KBM-7 (cell line): ENCODE data around the gene SLC27A1.
A peak's percentile ranks its signal among the peaks of the same experiment; 100 is the strongest.
"Not testable (repeated sequence)": the region's sequence is repeated elsewhere in the genome, so short reads cannot be mapped to it uniquely, and the experiment has no call there.

Experiments used
- DNase-seq: peaks from one replicate; pipeline ENCODE4 v3.0.0-alpha.2; 2015
- in situ Hi-C: fragments of 300-500 bp; cut with MboI; formaldehyde crosslinking; loops from 2 replicates; pipeline ENCODE4 v1.14.3; 2020; ENCODE audit warnings: low sequenced_read_pairs, low pct_unique_long_range_greater_than_20kb, mixed read lengths

The SLC27A1 gene

GRCh38 chr19:17503240-17503639 is 32.9 kb downstream of the SLC27A1 start:
- DNase-seq, result no peak
- in situ Hi-C loops, result no loop called here

GRCh38 chr19:17504030-17504429 is 33.7 kb downstream of the SLC27A1 start:
- in situ Hi-C loops, result no loop called here
- no peak for DNase-seq

DNA sequence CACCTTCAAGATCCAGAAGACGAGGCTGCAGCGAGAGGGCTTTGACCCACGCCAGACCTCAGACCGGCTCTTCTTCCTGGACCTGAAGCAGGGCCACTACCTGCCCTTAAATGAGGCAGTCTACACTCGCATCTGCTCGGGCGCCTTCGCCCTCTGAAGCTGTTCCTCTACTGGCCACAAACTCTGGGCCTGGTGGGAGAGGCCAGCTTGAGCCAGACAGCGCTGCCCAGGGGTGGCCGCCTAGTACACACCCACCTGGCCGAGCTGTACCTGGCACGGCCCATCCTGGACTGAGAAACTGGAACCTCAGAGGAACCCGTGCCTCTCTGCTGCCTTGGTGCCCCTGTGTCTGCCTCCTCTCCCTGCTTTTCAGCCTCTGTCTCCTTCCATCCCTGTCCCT is 34.1 kb downstream of the SLC27A1 start:
- in situ Hi-C loops, result no loop called here
- DNase-seq, result no peak

DNA sequence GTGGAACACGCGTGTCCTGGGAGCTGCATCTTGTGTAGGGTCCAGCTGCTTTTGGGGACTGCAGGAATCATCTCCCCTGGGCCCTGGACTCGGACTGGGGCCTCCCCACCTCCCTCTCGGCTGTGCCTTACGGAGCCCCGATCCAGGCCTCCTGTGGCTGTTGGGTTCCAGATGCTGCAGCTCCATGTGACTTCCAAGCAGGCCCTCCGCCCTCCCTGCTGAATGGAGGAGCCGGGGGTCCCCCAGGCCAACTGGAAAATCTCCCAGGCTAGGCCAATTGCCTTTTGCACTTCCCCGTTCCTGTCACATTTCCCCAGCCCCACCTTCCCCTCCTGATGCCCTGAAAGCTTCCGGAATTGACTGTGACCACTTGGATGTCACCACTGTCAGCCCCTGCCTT is 34.9 kb downstream of the SLC27A1 start:
- in situ Hi-C loops, result no loop called here
- no peak for DNase-seq

DNA sequence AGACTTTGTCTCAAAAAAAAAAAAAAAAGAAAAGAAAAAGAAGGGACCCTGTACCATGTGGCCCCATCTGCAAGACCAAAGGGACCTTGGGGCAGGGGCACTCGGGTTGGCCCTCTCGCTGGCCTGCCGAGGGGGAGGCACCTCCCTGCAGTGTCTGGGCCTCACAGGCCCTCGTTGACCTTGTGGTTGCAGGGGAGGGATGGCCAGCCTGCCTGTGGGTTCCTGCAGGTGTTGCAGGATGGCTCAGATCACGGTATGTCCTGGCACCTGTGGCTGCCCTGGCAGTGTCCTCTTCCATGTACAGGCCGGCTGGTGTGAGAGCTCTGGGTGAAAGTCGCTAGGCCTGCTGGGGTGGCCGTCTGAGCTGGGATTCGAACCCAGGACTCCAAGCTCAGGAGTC is 36.4 kb downstream of the SLC27A1 start:
- no peak for DNase-seq
- in situ Hi-C loops, result no loop called here

- not testable (repeated sequence) for DNase-seq
Observed at GRCh38 chr19:17508558-17508933, 38.2 kb downstream of the SLC27A1 start.

DNA sequence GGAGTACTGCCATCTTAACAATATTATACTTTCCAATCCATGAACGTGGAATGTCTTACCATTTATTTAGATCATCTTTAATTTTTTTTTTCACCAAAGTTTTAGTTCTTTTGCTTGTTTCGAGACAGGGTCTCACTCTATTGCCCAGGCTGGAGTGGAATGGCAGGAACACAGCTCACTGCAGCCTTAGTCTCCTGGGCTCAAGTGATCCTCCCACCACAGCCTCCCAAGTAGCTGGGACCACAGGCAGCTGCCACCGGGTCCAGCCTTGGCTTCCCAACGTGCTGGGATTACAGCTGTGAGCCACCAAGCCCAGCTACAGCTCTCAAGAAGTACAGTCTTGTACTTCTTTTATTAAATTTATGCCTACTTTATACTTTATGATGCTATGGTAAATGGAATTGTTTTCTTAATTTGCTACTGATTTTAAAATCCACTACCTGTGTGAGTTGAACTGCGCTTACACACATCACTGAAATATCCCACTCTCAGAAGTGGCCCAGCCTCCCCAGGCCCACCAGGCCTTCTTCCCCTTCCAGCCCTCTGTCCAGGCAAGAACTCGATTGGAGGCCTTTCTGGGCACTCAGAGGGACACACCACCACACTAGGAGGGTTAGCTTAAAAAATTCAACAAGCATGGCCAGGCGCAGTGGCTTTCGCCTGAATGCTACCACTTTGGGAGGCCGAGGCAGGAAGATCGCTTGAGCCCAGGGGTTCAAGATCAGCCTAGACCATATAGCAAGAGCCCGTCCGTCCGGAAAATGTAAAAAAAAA is 40.1 kb downstream of the SLC27A1 start:
- DNase-seq, result peak; percentile 38
- in situ Hi-C loops, result no loop called here

More at GRCh38 chr19:17508558-17508933, 38.2 kb downstream of the SLC27A1 start:
- in situ Hi-C loops, result not testable (repeated sequence)

DNA sequence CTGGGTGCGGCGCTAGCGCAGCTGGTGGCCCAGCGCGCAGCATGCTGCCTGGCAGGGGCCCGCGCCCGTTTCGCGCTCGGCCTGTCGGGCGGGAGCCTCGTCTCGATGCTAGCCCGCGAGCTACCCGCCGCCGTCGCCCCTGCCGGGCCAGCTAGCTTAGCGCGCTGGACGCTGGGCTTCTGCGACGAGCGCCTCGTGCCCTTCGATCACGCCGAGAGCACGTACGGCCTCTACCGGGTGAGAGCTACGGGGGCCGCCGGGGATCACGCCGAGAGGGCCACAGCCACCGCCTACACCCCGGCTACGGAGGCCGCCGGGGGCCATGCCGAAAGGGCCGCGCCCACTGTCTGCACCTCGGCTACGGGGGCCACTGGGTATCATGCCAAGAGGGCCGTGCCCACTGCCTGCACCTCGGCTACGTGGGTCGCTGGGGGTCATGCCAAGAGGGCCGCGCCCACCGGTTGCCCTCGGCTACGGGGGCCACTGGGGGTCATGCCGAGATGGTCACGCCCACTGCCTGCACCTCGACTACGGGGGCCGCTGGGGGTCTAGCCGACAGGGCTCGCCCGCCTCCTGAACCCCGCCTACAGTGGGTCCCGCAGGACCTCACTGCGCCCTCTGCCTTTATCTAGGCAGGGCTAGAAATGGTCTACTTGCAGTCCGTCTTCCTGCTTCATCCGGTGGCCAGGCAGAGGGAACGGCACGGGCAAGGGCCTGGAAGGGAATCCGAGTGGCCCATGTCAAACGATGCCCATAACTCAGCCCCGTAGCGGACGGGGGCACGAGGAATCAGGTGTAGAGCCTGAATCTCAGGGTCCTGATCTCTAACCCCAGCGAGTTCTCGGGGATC is 41.6 kb downstream of the SLC27A1 start:
- peak; percentile 84 for DNase-seq
- in situ Hi-C loops, result no loop called here

DNA sequence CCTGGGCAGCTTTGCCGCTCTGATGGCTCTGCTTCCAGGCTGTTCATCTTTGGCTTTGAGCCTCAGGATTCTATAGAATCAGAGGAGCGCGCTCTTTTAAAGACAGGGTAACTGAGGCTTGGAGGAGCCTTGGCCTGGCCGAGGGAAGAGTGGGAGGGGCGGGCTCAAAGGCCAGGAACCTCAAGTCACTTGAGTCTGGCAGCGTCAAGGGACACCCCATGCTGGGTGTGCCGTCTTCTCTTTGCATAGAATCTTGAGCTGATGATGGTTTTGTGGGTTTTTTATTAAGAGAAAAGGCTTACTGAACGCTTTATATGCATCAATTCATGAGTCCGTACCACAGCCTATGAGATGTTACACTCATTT is 42.2 kb downstream of the SLC27A1 start:
- DNase-seq, result no peak
- in situ Hi-C loops, result no loop called here

DNA sequence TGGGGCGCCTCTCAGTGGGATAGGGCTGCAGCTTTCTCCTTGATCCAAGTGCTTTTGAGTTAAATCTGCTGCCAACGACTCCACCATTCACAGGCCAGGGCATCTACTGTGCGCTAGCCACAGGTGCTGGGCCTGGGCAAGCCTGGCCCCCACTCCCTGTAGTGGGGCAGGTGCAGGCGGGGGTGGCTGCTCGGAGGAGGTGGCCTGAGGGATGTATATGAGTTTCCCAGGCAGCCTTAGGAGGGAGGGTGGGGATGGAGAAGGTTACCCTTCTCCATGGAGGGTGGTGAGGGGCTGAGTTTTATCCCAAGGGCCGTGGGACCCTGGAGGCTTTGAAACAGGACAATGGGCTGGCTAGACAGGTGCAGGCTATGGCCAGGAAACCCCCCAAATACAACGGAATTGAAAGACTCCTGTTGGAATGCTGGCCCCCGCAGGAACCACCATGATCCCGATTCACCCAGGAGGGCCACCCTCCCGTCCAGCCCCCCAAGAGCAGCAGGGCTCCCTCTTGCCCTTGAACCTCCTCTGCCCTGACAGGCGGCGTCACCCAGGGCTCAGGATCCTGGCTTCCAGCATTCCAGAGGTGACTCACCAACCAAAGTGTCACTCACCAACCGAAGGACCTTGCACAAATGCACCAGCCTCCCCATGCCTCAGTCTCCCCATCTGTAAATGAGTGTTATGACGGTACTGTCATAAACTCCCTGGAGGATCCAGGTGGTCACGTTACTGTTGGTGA is 45.3 kb downstream of the SLC27A1 start:
- in situ Hi-C loops, result no loop called here
- no peak for DNase-seq

GRCh38 chr19:17517898-17518297 is 47.6 kb downstream of the SLC27A1 start:
- in situ Hi-C loops, result no loop called here
- no peak for DNase-seq

- in situ Hi-C loops, DNase-seq: not testable (repeated sequence)
Observed at GRCh38 chr19:17518654-17519053, 48.3 kb downstream of the SLC27A1 start.

- no peak for DNase-seq
- in situ Hi-C loops, result no loop called here
Observed at GRCh38 chr19:17519967-17520366, 49.6 kb downstream of the SLC27A1 start.

GRCh38 chr19:17520865-17521264 is 50.5 kb downstream of the SLC27A1 start:
- DNase-seq, result no peak
- in situ Hi-C loops, result no loop called here

DNA sequence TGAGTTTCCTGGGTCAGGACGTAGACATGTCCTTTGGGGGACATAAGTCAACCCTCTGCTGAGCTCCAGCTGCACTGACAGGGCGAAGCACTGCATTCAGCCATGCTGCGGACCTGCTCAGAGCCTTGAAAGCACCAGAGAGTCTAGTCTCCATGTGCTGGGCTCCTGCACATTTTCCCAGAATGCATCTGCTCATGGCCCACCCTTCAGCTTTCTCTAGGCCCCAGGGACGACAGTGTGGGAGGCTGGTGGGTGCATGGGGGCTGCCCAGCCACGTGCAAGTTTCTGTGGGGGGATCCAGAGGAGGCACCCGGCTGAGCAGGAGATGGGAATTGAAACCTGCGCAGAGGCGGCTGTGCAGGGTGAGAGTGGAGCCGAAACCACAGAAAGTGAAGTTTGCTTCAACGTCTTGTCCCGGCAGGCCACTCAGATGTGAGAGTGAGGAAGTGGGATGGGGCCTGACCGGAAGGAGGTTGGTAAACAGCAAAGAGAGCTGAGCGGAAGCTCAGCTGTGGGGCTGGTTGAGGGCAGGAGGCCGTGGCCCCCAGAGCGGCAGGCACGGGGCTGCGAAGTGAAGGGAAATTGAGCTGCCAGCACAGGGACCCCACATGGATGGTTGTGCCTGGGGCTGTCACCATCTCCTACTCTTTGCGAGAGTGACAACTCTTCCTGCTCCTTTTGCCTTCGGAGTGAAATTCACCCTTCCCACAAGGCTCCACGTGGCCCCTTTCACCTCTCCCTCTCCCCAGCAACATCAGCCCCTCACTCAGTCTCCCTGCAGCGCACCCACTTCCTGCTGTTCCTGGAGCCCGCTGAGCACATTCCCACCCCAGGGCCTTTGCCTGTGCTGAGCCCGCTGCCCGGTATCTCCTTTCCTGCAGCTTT is 52.9 kb downstream of the SLC27A1 start:
- peak; percentile 98 for DNase-seq
- in situ Hi-C loops, result no loop called here

DNA sequence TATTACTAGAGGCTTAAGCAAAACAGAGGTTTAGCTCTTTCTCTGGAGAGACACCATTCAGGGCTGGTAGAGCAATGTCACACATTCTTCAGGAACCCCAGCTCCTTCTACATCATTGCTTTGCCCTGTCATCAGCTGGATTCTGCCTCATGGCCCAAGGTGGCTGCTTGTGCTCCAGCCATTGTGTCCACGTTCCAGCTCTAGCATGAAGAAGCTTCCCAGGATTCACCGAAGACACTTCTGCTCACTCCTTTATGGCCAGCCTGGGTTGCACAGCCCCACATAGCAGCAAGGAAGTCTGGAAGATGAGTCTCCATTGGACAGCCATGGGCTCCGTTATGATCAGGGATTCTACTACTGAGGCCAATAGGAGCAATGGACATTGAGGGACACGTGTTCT is 54.3 kb downstream of the SLC27A1 start:
- in situ Hi-C loops, result no loop called here
- DNase-seq, result no peak

DNA sequence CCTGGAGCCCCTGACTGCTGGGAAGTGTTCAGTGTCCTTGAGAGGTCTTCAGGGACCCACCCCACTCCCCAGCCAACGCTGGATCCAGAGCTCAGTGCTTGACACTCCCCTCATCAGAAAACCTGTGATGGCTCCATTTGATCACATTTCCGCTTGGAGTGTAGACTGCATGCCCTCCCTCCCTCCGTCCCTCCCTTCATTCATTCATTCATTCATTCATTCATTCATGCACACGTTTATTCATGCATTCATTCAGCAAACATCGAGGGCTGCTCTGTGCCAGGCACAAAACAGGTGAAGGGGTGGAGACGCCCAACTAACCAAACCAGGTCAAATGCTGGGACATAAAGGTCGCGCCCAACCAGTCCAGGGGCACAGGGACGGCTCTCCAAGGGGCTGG is 54.8 kb downstream of the SLC27A1 start:
- in situ Hi-C loops, result no loop called here
- no peak for DNase-seq

DNA sequence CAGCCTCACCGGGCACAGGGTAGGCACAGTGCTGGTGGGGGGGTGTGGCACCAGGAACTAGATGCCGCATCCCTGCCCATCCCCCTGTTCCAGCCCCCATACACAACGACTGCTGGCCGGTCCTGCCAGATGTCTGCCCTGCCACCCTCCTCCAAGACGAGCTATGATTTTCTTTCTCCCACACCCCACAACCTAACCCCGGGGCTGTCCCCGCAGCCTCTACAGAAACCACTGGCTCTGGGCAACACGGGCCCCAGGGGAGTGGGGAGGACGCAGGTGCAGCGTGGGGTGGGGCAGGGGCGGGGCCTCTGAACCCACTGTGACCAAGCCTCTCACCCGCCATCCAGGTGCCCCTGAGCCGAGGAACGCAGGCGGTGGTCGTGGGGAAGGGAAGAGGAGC is 56.6 kb downstream of the SLC27A1 start:
- in situ Hi-C loops, result no loop called here

DNA sequence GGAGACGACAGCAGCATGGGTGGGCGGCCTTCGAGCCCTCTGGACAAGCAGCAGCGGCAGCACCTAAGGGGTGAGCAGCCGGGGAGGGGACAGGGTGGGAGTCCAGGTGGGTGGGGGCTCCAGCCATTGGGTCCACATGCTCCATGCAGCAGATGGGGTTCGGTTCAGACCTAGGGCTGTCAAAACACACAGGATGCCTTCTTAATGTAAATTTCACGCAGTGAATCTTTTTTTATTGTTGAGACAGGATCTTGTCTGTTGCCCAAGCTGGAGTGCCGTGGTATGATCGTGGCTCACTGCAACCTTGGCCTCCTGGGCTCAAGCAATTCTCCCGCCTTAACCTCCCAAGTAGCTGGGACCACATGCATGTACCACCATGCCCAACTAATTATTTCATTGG is 57.0 kb downstream of the SLC27A1 start:
- in situ Hi-C loops, result no loop called here
- no peak for DNase-seq

More for the DNA sequence above, 56.6 kb downstream of the SLC27A1 start:
- no peak for DNase-seq
